M059J (cell line): ENCODE results near the gene VENTX. TPM values are rescaled to one million over a fixed set of nuclear protein-coding genes. Genes with fewer than 3 reads are reported as not detected.

ENCODE experiments used
- DNase-seq: peaks from one replicate; pipeline ENCODE4 v3.0.0-alpha.2; 2012; ENCODE audit warnings: low read depth
- total RNA-seq: library from RNA; depleted of rRNA; stranded (reverse); fragments of >200 nt; shearing (Covaris generic); gene quantifications from 2 replicates; pipeline ENCODE4 v1.2.3, GENCODE V29; 2014; rRNA removed

The VENTX gene
- not detected in 2 replicates for total RNA-seq

GRCh38 chr10:133237588-133238465, at the start of gene VENTX:
Gene VENTX (plus strand): TSS chr10:133237855. CDS start chr10:133237915, 60 bp downstream.
- no peak for DNase-seq

- DNase-seq: no peak
Measured at GRCh38 chr10:133187906-133188681, 49.6 kb upstream of the VENTX start.

- no peak for DNase-seq
Measured at GRCh38 chr10:133189256-133189655, 48.4 kb upstream of the VENTX start.

GRCh38 chr10:133189726-133190125, 47.9 kb upstream of the VENTX start:
- no peak for DNase-seq

- DNase-seq: no peak
Measured at GRCh38 chr10:133190225-133190624, 47.4 kb upstream of the VENTX start.

- no peak for DNase-seq
Measured at GRCh38 chr10:133191651-133192050, 46.0 kb upstream of the VENTX start.

GRCh38 chr10:133194151-133194550, 43.5 kb upstream of the VENTX start:
- DNase-seq: no peak

- no peak for DNase-seq
Measured at GRCh38 chr10:133195096-133195495, 42.6 kb upstream of the VENTX start.

- no peak for DNase-seq
Measured at GRCh38 chr10:133195611-133196010, 42.0 kb upstream of the VENTX start.

- no peak for DNase-seq
Measured at GRCh38 chr10:133196221-133196915, 41.3 kb upstream of the VENTX start.

- DNase-seq: no peak
Measured at GRCh38 chr10:133196936-133197758, 40.5 kb upstream of the VENTX start.

GRCh38 chr10:133197786-133198185, 39.9 kb upstream of the VENTX start:
- DNase-seq: no peak

GRCh38 chr10:133198206-133198605, 39.4 kb upstream of the VENTX start:
- no peak for DNase-seq

GRCh38 chr10:133198621-133199487, 38.8 kb upstream of the VENTX start:
- DNase-seq: no peak

- DNase-seq: no peak
Measured at GRCh38 chr10:133199488-133199885, 38.2 kb upstream of the VENTX start.

- DNase-seq: no peak
Measured at GRCh38 chr10:133199992-133200611, 37.6 kb upstream of the VENTX start.

- DNase-seq: no peak
Measured at GRCh38 chr10:133200621-133201031, 37.0 kb upstream of the VENTX start.

- DNase-seq: no peak
Measured at GRCh38 chr10:133201151-133201947, 36.3 kb upstream of the VENTX start.
